ENCODE results near the gene ZNF592.

DNA sequence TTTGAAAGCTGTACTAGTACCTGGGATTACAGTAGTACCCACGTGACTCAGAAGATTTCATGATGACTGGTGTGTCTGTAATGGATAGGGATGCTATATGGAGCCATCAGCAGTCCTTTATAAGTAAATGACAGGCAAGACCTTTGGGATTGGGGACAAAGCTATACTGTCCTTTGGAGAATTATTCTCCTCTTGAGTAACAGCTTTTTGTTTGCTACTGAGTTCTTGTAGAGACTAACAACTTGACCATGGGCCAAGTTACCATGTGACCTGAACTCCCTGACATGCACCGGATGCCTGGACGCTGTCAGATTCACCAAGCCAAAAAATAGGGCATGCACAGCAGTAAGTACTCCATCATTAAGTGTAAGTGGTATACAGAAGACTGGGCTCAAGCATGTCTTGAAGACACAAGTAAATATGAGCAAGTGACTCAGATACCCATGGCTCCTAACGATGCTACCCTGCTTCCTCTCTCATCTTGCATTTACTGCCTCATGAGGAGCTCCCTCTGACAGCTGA is 45.4 kb upstream of the ZNF592 start:
- TF ChIP-seq POLR2A (conservative IDR thresholded peaks at IDR 0.05) (no peak), EGR1 (conservative IDR thresholded peaks at IDR 0.05) (no peak), EP300 (IDR thresholded peaks at IDR 0.05; ENCODE audit: low read length) (no peak), MXI1 (IDR thresholded peaks at IDR 0.05; ENCODE audit: low read depth, low read length) (no peak), TRIM24 (IDR thresholded peaks at IDR 0.05) (no peak), POLR3A (IDR thresholded peaks at IDR 0.05; ENCODE audit: borderline replicate concordance, extremely low read depth, insufficient read depth, insufficient read length) (no peak)
- TF ChIP-seq, protein P1, sequence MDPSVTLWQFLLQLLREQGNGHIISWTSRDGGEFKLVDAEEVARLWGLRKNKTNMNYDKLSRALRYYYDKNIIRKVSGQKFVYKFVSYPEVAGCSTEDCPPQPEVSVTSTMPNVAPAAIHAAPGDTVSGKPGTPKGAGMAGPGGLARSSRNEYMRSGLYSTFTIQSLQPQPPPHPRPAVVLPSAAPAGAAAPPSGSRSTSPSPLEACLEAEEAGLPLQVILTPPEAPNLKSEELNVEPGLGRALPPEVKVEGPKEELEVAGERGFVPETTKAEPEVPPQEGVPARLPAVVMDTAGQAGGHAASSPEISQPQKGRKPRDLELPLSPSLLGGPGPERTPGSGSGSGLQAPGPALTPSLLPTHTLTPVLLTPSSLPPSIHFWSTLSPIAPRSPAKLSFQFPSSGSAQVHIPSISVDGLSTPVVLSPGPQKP (CRISPR knock-in tag; IDR thresholded peaks at IDR 0.05): no peak

Data from K562 (cell line).